ENCODE measurements around the gene EIF2S2. TPM values are rescaled to one million over a fixed set of nuclear protein-coding genes. Genes with fewer than 3 reads are reported as not detected.

EIF2S2 gene
- total RNA-seq, 6 experiments from 2014 or later = 16.7 to 50.6 (median 30.8) TPM

GRCh38 chr20:34108616-34109174 is 3.3 kb downstream of the EIF2S2 start:
- H3K9me3 ChIP-seq = no peaks in the 10 kb centered on the region
- ATAC-seq (no peak), DNase-seq (no peak)
- peaks cover 0 to 31% (median 15%) of the 10 kb centered on the region in 4 donors for H3K4me1 ChIP-seq
- WGBS (ENCODE audit: insufficient coverage, low coverage, low lambda C conversion rate, missing lambda C conversion rate) = 86% methylated on average over 4 of the region's 4 CpGs
- no peak overlapping the region for H3K4me3 ChIP-seq
- H3K27ac ChIP-seq = no peak overlapping the region
- no peaks in the 10 kb centered on the region for H3K27me3 ChIP-seq
- peaks cover 0 to 23% (median 16%) of the 10 kb centered on the region in 4 donors for H3K36me3 ChIP-seq
- TF ChIP-seq POLR2A (IDR thresholded peaks at IDR 0.05) (no peak), CTCF (IDR thresholded peaks at IDR 0.05) (no peak)
- intact Hi-C loops (cut with DNase I) = no loop called here

- DNase-seq (no peak), ATAC-seq (no peak)
- 95% methylated on average over 3 of the region's 3 CpGs for WGBS (ENCODE audit: insufficient coverage, low coverage, low lambda C conversion rate, missing lambda C conversion rate)
- Histone ChIP-seq H3K4me1 (peaks cover 0 to 31% (median 15%) of the 10 kb centered on the region in 4 donors), H3K27me3 (no peaks in the 10 kb centered on the region), H3K4me3 (no peak overlapping the region), H3K36me3 (peaks cover 0 to 48% (median 35%) of the 10 kb centered on the region in 4 donors), H3K27ac (no peak overlapping the region), H3K9me3 (no peaks in the 10 kb centered on the region)
- TF ChIP-seq POLR2A (IDR thresholded peaks at IDR 0.05) (no peak), CTCF (IDR thresholded peaks at IDR 0.05) (no peak)
- intact Hi-C loops (cut with DNase I) = no loop called here
Measured at GRCh38 chr20:34105978-34106675, 5.9 kb downstream of the EIF2S2 start.

- H3K4me3 ChIP-seq = no peak overlapping the region
- no peak overlapping the region for H3K27ac ChIP-seq
- WGBS (ENCODE audit: insufficient coverage, low coverage, low lambda C conversion rate, missing lambda C conversion rate) = 69% methylated on average over 3 of the region's 3 CpGs
- H3K4me1 ChIP-seq = peaks cover 0 to 20% (median 6%) of the 10 kb centered on the region in 4 donors
- ATAC-seq (no peak), DNase-seq (no peak)
- no peaks in the 10 kb centered on the region for H3K27me3 ChIP-seq
- intact Hi-C loops (cut with DNase I) = no loop called here
- H3K36me3 ChIP-seq = peaks cover 0 to 64% (median 32%) of the 10 kb centered on the region in 4 donors
- TF ChIP-seq CTCF (IDR thresholded peaks at IDR 0.05) (no peak), POLR2A (IDR thresholded peaks at IDR 0.05) (no peak)
- H3K9me3 ChIP-seq = no peaks in the 10 kb centered on the region
Measured at GRCh38 chr20:34104059-34104458, 8.0 kb downstream of the EIF2S2 start.

DNA sequence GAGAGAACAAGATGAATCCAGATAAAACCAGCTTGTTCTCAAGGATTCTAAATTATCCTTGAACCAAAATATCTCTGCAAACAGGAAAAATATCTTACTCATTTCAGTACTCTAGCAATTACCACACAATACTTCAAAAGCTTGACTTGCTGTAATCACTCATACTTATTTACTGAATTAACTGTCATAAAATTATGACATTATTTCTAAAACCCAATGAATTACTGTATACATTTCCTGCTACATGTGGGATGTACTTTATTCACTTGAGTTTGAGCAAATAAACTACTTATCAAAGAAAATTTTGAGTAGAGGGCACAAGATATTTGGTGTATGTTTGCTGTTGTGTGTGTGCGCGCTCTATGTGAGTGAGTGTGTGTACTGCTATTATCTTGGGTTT is 9.7 kb downstream of the EIF2S2 start:
- no peak for TF ChIP-seq POLR2A (IDR thresholded peaks at IDR 0.05)
- no peak for TF ChIP-seq CTCF (IDR thresholded peaks at IDR 0.05)
- Histone ChIP-seq H3K4me3 (no peak overlapping the region), H3K9me3 (no peaks in the 10 kb centered on the region), H3K27ac (no peak overlapping the region), H3K27me3 (no peaks in the 10 kb centered on the region), H3K36me3 (peaks cover 0 to 81% (median 41%) of the 10 kb centered on the region in 4 donors), H3K4me1 (peaks cover 0 to 6% (median 0%) of the 10 kb centered on the region in 4 donors)
- 100% methylated on average over 2 of the region's 2 CpGs for WGBS (ENCODE audit: insufficient coverage, low coverage, low lambda C conversion rate, missing lambda C conversion rate)
- intact Hi-C loops (cut with DNase I) = no loop called here
- DNase-seq = no peak
- ATAC-seq = no peak
